Uterus (tissue), 4 donors: ENCODE measurements around the gene CHRDL2. TPM values are rescaled to one million over a fixed set of nuclear protein-coding genes. Genes with fewer than 3 reads are reported as not detected.

Source experiments
- DNase-seq, 2 donors: peaks; one replicate each; pipeline ENCODE4 v3.0.0-alpha.2; 2019 to 2020
- H3K27ac ChIP-seq, 2 donors: fragments of 200-600 bp; sonication (generic); 1 replicate in 1 of 2; 2 replicates in 1 of 2; pipeline ENCODE4 v1.5.1; 2016 to 2018
- H3K27me3 ChIP-seq, 2 donors: fragments of 200-600 bp; sonication (generic); one replicate each; pipeline ENCODE4 v1.5.1; 2018 to 2019; ENCODE audit warnings: control low read depth in 1 of 2
- H3K36me3 ChIP-seq, 2 donors: fragments of 200-600 bp; sonication (generic); one replicate each; pipeline ENCODE4 v1.5.1; 2019; ENCODE audit warnings: control low read depth in 1 of 2
- H3K4me1 ChIP-seq, 2 donors: fragments of 200-600 bp; sonication (generic); one replicate each; pipeline ENCODE4 v1.5.1; 2018 to 2019; ENCODE audit warnings: control low read depth in 1 of 2
- H3K4me3 ChIP-seq, 2 donors: fragments of 200-600 bp; sonication (generic); 1 replicate in 1 of 2; 2 replicates in 1 of 2; pipeline ENCODE4 v1.5.1; 2018 to 2019; ENCODE audit warnings: mild to moderate bottlenecking in 1 of 2
- H3K9me3 ChIP-seq, 2 donors: fragments of 200-600 bp; sonication (generic); one replicate each; pipeline ENCODE4 v1.5.1; 2019; ENCODE audit warnings: control low read depth in 1 of 2
- CTCF ChIP-seq, 4 experiments: fragments of 200-600 bp in 2 of 4; fragments of 450-650 bp in 2 of 4; sonication (generic) in 2 of 4; IDR thresholded peaks; one replicate each; pipeline ENCODE4 v1.5.1; 2016 to 2019; ENCODE audit warnings: antibody characterized with exemption in 4 of 4, mild to moderate bottlenecking in 2 of 4, moderate library complexity in 1 of 4
- POLR2A ChIP-seq, 2 donors: fragments of 450-650 bp; IDR thresholded peaks; one replicate each; pipeline ENCODE4 v1.6.1; 2016; ENCODE audit warnings: antibody characterized with exemption in 2 of 2, mild to moderate bottlenecking in 1 of 2, moderate library complexity in 1 of 2
- intact Hi-C: fragments of 100-400 bp; cut with DNase I; formaldehyde crosslinking; loops from one replicate; pipeline ENCODE4 v1.15.1; 2023; ENCODE audit warnings: low total_unique reads
- total RNA-seq, 4 donors: library from RNA; depleted of rRNA in 3 of 4; stranded (reverse); fragments of >200 nt in 3 of 4; gene quantifications; one replicate each; pipeline versions ENCODE4 v1.1.0 to v1.2.4, GENCODE V29; 2014 to 2023
- donor health status: DM: yes; HTN: yes; CAD: no.

CHRDL2 gene
- total RNA-seq, 4 donors from 2014 or later, result 0.41 to 115 (median 2.9) TPM

- peak in 1 of 2 donors; percentile 17 for DNase-seq
- Histone ChIP-seq H3K27ac (peak overlapping the region; percentile 93 to 95), H3K9me3 (no peaks in the 10 kb centered on the region), H3K27me3 (no peaks in the 10 kb centered on the region), H3K4me3 (no peak overlapping the region), H3K36me3 (no peaks in the 10 kb centered on the region), H3K4me1 (peaks cover 4 to 31% of the 10 kb centered on the region in 2 donors)
- intact Hi-C loops, result no loop called here
- no peak for TF ChIP-seq POLR2A (IDR thresholded peaks at IDR 0.05)
- no peak for TF ChIP-seq CTCF (IDR thresholded peaks at IDR 0.05)
Observed at GRCh38 chr11:74679513-74679865, 51.7 kb downstream of the CHRDL2 start.

GRCh38 chr11:74678591-74679512 is 52.4 kb downstream of the CHRDL2 start:
- no peaks in the 10 kb centered on the region for H3K27me3 ChIP-seq
- no peaks in the 10 kb centered on the region for H3K9me3 ChIP-seq
- H3K27ac ChIP-seq, result peak overlapping the region; percentile 93 to 95
- peak; percentile 66 to 73 for DNase-seq
- H3K36me3 ChIP-seq, result no peaks in the 10 kb centered on the region
- no peak overlapping the region for H3K4me3 ChIP-seq
- H3K4me1 ChIP-seq, result peaks cover 4 to 29% of the 10 kb centered on the region in 2 donors
- intact Hi-C loops, result no loop called here
- TF ChIP-seq POLR2A (IDR thresholded peaks at IDR 0.05), result no peak
- TF ChIP-seq CTCF (IDR thresholded peaks at IDR 0.05), result no peak

DNA sequence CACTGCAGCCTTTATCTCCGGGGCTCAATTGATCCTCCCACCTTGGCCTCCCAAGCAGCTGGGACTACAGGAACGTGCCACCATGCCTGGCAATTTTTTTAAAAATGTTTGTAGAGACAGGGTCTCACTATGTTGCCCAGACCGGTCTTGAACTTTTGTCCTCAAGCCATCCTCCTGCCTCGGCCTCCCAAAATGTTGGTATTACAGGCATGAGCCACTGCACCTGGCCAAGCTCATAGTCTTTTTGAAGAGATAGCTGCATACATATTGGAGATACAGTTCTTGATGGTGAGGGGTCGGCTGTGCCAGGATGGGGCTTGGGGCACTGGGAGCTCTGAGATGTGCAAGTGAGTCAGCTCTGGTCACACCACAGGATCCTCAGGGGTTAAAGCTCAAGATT is 53.2 kb downstream of the CHRDL2 start:
- intact Hi-C loops, result no loop called here
- H3K27ac ChIP-seq, result peak overlapping the region; percentile 93 to 95
- no peaks in the 10 kb centered on the region for H3K9me3 ChIP-seq
- no peaks in the 10 kb centered on the region for H3K36me3 ChIP-seq
- TF ChIP-seq POLR2A (IDR thresholded peaks at IDR 0.05), result no peak
- no peak for TF ChIP-seq CTCF (IDR thresholded peaks at IDR 0.05)
- no peak overlapping the region for H3K4me3 ChIP-seq
- no peaks in the 10 kb centered on the region for H3K27me3 ChIP-seq
- peaks cover 4 to 27% of the 10 kb centered on the region in 2 donors for H3K4me1 ChIP-seq
- peak in 1 of 2 donors; percentile 19 for DNase-seq

DNA sequence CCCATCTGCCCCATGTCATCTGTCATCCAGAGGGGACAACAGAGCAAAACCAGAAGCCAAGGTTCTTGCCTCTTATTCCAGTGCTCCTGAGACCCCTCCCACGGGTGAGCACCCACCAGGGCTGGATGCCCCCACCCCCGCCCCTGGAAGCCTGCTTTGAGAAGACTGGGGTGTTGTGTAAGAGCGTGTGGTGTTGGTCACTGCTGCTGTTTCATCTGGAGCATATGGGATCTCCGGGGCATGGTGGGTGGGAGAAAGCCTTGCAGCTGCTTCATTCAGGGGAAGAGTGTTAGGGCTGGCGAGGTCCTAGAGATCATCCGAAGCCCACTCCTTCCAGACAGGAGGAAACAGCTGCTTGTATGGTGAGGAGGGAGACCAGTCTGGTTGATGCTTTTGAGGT is 54.1 kb downstream of the CHRDL2 start:
- H3K4me3 ChIP-seq, result no peak overlapping the region
- H3K9me3 ChIP-seq, result no peaks in the 10 kb centered on the region
- H3K4me1 ChIP-seq, result peaks cover 11 to 26% of the 10 kb centered on the region in 2 donors
- intact Hi-C loops, result no loop called here
- DNase-seq, result peak in 1 of 2 donors; percentile 22
- no peaks in the 10 kb centered on the region for H3K36me3 ChIP-seq
- H3K27ac ChIP-seq, result peak overlapping the region; percentile 93 to 95
- TF ChIP-seq CTCF (IDR thresholded peaks at IDR 0.05) (no peak), POLR2A (IDR thresholded peaks at IDR 0.05) (no peak)
- no peaks in the 10 kb centered on the region for H3K27me3 ChIP-seq

GRCh38 chr11:74676596-74676995 is 54.6 kb downstream of the CHRDL2 start:
- Histone ChIP-seq H3K4me1 (peaks cover 11 to 23% of the 10 kb centered on the region in 2 donors), H3K27me3 (no peaks in the 10 kb centered on the region), H3K4me3 (no peak overlapping the region), H3K36me3 (no peaks in the 10 kb centered on the region), H3K9me3 (no peaks in the 10 kb centered on the region), H3K27ac (peak overlapping the region; percentile 93 to 95)
- intact Hi-C loops, result no loop called here
- peak in 1 of 2 donors; percentile 18 for DNase-seq
- no peak for TF ChIP-seq POLR2A (IDR thresholded peaks at IDR 0.05)
- no peak for TF ChIP-seq CTCF (IDR thresholded peaks at IDR 0.05)
